ENCODE data around the gene CMYA5. TPM values are rescaled to one million over a fixed set of nuclear protein-coding genes. Genes with fewer than 3 reads are reported as not detected.

Gene CMYA5
- total and polyA plus RNA-seq, 2 donors: 2.7 to 7.2 TPM

DNA sequence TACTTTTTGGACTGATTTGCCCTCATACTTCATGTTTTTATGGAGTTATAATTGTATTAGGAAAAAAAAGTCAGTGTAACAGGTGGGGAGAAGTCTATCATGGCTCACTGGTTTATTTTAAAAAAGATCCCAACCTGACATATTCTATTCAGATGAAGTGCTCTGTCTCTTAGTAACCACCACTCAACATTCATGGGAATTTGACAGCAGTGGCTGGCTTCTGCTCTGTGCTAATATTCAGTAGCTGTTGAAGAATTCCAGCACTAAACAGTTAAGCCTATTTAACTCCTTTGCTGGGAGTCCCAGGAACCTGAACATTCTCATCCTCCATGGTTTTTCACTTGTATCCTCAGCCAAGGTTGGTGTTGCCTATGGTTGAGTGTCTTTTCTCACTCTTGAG is 23.1 kb downstream of the CMYA5 start:
- no peak overlapping the region for H3K4me3 ChIP-seq (ENCODE audit: low read length in 2 of 2)
- H3K4me1 ChIP-seq (ENCODE audit: control insufficient read depth in 2 of 2, insufficient read depth in 2 of 2, low read length in 2 of 2): no peaks in the 10 kb centered on the region
- DNase-seq (ENCODE audit: low read depth in 6 of 9, low spot score in 9 of 9): no peak
- no peak overlapping the region for H3K27ac ChIP-seq (ENCODE audit: low read depth in 1 of 2, low read length in 1 of 2)
- H3K9me3 ChIP-seq (ENCODE audit: control insufficient read depth in 2 of 2, insufficient read depth in 1 of 2, low read length in 1 of 2): no peaks in the 10 kb centered on the region
- no peaks in the 10 kb centered on the region for H3K36me3 ChIP-seq (ENCODE audit: control insufficient read depth in 2 of 2, insufficient read depth in 2 of 2, low read length in 1 of 2)
- no peaks in the 10 kb centered on the region for H3K27me3 ChIP-seq (ENCODE audit: control insufficient read depth in 2 of 2, insufficient read depth in 1 of 2, low read length in 1 of 2)

GRCh38 chr5:79713727-79714126 is 24.1 kb downstream of the CMYA5 start:
- WGBS: 99% methylated on average over 7 of the region's 7 CpGs
- Histone ChIP-seq H3K27me3 (ENCODE audit: control insufficient read depth in 2 of 2, insufficient read depth in 1 of 2, low read length in 1 of 2) (no peaks in the 10 kb centered on the region), H3K4me3 (ENCODE audit: low read length in 2 of 2) (no peak overlapping the region), H3K4me1 (ENCODE audit: control insufficient read depth in 2 of 2, insufficient read depth in 2 of 2, low read length in 2 of 2) (no peaks in the 10 kb centered on the region), H3K36me3 (ENCODE audit: control insufficient read depth in 2 of 2, insufficient read depth in 2 of 2, low read length in 1 of 2) (no peaks in the 10 kb centered on the region), H3K9me3 (ENCODE audit: control insufficient read depth in 2 of 2, insufficient read depth in 1 of 2, low read length in 1 of 2) (no peaks in the 10 kb centered on the region), H3K27ac (ENCODE audit: low read depth in 1 of 2, low read length in 1 of 2) (no peak overlapping the region)
- no peak for DNase-seq (ENCODE audit: low read depth in 6 of 9, low spot score in 9 of 9)

DNA sequence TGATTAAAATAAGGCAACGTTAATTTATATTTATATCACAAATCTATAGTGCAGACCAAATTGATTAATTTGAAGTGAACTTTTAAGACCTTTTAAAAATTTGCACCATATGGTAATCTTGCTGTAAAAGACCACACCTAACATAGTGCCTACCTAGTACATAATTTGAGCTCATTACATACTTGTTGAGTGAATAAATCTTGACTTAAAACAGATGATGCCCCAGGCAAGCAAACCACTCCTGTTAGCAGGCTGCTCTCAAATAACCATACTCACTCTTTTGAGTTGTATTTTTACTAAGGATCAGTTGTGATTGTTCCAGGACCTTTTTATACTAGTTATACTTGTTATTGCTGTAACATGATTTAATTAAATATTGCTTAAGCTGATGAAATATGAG is 27.2 kb downstream of the CMYA5 start:
- no peak overlapping the region for H3K27ac ChIP-seq (ENCODE audit: low read depth in 1 of 2, low read length in 1 of 2)
- DNase-seq (ENCODE audit: low read depth in 6 of 9, low spot score in 9 of 9): no peak
- WGBS: 52% methylated on average over 1 of the region's 1 CpG

DNA sequence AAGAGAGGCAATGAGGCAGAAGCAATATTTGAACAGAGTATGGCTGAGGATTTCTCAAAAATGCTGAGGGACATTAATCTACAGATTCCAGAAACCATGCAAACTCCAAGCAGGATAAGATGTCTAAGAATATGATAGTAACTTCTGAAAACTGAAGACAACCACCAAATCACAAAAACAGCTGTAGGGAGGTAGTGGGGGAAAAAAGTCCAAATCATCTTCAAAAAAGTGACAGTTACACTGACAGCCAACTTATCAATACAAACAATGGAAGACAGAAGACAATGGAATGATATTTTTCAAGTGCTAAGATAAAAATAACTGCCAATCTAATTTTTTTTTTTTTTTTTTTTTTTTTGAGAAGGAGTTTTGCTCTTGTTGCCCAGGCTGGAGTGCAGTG is 30.5 kb downstream of the CMYA5 start:
- DNase-seq (ENCODE audit: low read depth in 6 of 9, low spot score in 9 of 9): no peak
- Histone ChIP-seq H3K36me3 (ENCODE audit: control insufficient read depth in 2 of 2, insufficient read depth in 2 of 2, low read length in 1 of 2) (no peaks in the 10 kb centered on the region), H3K27ac (ENCODE audit: low read depth in 1 of 2, low read length in 1 of 2) (no peak overlapping the region), H3K9me3 (ENCODE audit: control insufficient read depth in 2 of 2, insufficient read depth in 1 of 2, low read length in 1 of 2) (peaks cover 0 to 5% of the 10 kb centered on the region in 2 donors), H3K4me3 (ENCODE audit: low read length in 2 of 2) (no peak overlapping the region), H3K27me3 (ENCODE audit: control insufficient read depth in 2 of 2, insufficient read depth in 1 of 2, low read length in 1 of 2) (no peaks in the 10 kb centered on the region), H3K4me1 (ENCODE audit: control insufficient read depth in 2 of 2, insufficient read depth in 2 of 2, low read length in 2 of 2) (no peaks in the 10 kb centered on the region)

More for the DNA sequence above, 27.2 kb downstream of the CMYA5 start:
- H3K4me3 ChIP-seq (ENCODE audit: low read length in 2 of 2): no peak overlapping the region
- no peaks in the 10 kb centered on the region for H3K4me1 ChIP-seq (ENCODE audit: control insufficient read depth in 2 of 2, insufficient read depth in 2 of 2, low read length in 2 of 2)
- no peaks in the 10 kb centered on the region for H3K36me3 ChIP-seq (ENCODE audit: control insufficient read depth in 2 of 2, insufficient read depth in 2 of 2, low read length in 1 of 2)
- peaks cover 0 to 5% of the 10 kb centered on the region in 2 donors for H3K9me3 ChIP-seq (ENCODE audit: control insufficient read depth in 2 of 2, insufficient read depth in 1 of 2, low read length in 1 of 2)
- no peaks in the 10 kb centered on the region for H3K27me3 ChIP-seq (ENCODE audit: control insufficient read depth in 2 of 2, insufficient read depth in 1 of 2, low read length in 1 of 2)

DNA sequence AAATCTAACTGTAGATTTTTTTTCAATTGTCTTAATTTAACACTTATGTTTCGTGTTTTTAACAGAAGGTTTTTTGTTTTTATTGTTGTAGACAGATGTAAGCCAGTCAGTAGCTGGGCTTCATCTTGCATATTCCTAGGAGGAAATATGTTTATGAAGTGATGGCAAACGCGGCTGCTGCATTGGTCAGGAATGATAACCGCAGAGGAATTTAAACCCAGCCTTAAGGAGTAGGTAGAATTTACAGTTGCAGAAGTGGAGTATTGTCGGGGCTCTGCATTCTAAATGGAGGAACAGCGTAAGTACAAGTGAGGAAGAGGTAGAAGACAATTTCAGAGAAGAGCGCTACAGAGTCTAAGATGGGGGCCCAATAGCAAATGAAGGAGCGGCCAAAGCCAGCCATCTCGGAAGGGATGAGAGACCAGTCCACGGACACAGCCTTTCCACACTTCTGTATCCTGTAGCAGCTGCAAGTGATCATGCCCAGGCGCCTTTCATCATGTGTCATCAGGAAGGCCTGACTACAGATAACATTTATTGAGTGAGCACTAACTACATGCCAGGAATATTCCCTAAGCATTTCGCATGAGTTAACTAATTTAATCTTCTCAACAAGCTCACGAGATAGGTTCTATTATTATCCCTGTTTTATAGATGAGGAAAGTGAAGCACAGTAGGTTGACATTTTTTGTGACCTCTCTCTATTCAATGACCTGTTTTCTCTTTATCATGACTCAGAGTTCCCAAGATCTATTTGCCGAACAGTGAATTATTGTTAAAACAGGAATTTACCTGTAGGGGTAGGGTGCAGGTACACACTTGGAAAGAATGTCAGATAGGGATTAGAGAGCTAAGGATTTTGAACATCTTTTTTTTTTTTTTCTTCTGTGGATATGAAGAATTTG is 38.1 kb downstream of the CMYA5 start:
- Histone ChIP-seq H3K36me3 (ENCODE audit: control insufficient read depth in 2 of 2, insufficient read depth in 2 of 2, low read length in 1 of 2) (no peaks in the 10 kb centered on the region), H3K4me3 (ENCODE audit: low read length in 2 of 2) (no peak overlapping the region), H3K4me1 (ENCODE audit: control insufficient read depth in 2 of 2, insufficient read depth in 2 of 2, low read length in 2 of 2) (peaks cover 33 to 38% of the 10 kb centered on the region in 2 donors), H3K27me3 (ENCODE audit: control insufficient read depth in 2 of 2, insufficient read depth in 1 of 2, low read length in 1 of 2) (peaks cover 0 to 4% of the 10 kb centered on the region in 2 donors), H3K27ac (ENCODE audit: low read depth in 1 of 2, low read length in 1 of 2) (no peak overlapping the region), H3K9me3 (ENCODE audit: control insufficient read depth in 2 of 2, insufficient read depth in 1 of 2, low read length in 1 of 2) (no peaks in the 10 kb centered on the region)
- DNase-seq (ENCODE audit: low read depth in 6 of 9, low spot score in 9 of 9): no peak
- WGBS: 97% methylated on average over 14 of the region's 14 CpGs

GRCh38 chr5:79728396-79728795 is 38.8 kb downstream of the CMYA5 start:
- Histone ChIP-seq H3K4me3 (ENCODE audit: low read length in 2 of 2) (no peak overlapping the region), H3K4me1 (ENCODE audit: control insufficient read depth in 2 of 2, insufficient read depth in 2 of 2, low read length in 2 of 2) (peaks cover 33 to 44% of the 10 kb centered on the region in 2 donors), H3K36me3 (ENCODE audit: control insufficient read depth in 2 of 2, insufficient read depth in 2 of 2, low read length in 1 of 2) (no peaks in the 10 kb centered on the region), H3K27ac (ENCODE audit: low read depth in 1 of 2, low read length in 1 of 2) (no peak overlapping the region), H3K9me3 (ENCODE audit: control insufficient read depth in 2 of 2, insufficient read depth in 1 of 2, low read length in 1 of 2) (no peaks in the 10 kb centered on the region), H3K27me3 (ENCODE audit: control insufficient read depth in 2 of 2, insufficient read depth in 1 of 2, low read length in 1 of 2) (peaks cover under 1 to 8% of the 10 kb centered on the region in 2 donors)
- WGBS: 90% methylated on average over 4 of the region's 4 CpGs
- DNase-seq (ENCODE audit: low read depth in 6 of 9, low spot score in 9 of 9): no peak

- 43% methylated on average over 2 of the region's 2 CpGs for WGBS
- H3K36me3 ChIP-seq (ENCODE audit: control insufficient read depth in 2 of 2, insufficient read depth in 2 of 2, low read length in 1 of 2): no peaks in the 10 kb centered on the region
- no peak overlapping the region for H3K4me3 ChIP-seq (ENCODE audit: low read length in 2 of 2)
- peaks cover 35 to 47% of the 10 kb centered on the region in 2 donors for H3K4me1 ChIP-seq (ENCODE audit: control insufficient read depth in 2 of 2, insufficient read depth in 2 of 2, low read length in 2 of 2)
- H3K27ac ChIP-seq (ENCODE audit: low read depth in 1 of 2, low read length in 1 of 2): peak overlapping the region in 1 of 2 donors; percentile 22
- no peaks in the 10 kb centered on the region for H3K9me3 ChIP-seq (ENCODE audit: control insufficient read depth in 2 of 2, insufficient read depth in 1 of 2, low read length in 1 of 2)
- H3K27me3 ChIP-seq (ENCODE audit: control insufficient read depth in 2 of 2, insufficient read depth in 1 of 2, low read length in 1 of 2): peaks cover 11 to 19% of the 10 kb centered on the region in 2 donors
- DNase-seq (ENCODE audit: low read depth in 6 of 9, low spot score in 9 of 9): peak in 6 of 9 donors; percentile 53 to 92 (median 78)
Measured at GRCh38 chr5:79729679-79730078, 40.0 kb downstream of the CMYA5 start.

DNA sequence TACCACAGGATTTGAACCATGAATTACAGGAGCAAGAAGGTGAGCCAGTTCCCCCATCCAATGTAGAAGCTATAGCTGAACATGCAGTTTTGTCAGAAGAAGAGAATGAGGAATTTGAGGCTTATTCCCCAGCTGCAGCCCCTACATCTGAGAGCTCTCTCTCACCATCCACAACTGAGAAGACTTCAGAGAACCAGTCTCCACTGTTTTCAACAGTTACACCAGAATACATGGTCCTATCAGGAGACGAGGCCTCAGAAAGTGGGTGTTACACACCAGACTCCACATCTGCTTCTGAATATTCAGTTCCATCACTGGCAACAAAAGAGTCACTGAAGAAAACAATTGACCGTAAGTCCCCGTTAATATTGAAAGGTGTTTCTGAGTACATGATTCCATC is 40.9 kb downstream of the CMYA5 start:
- Histone ChIP-seq H3K4me3 (ENCODE audit: low read length in 2 of 2) (no peak overlapping the region), H3K4me1 (ENCODE audit: control insufficient read depth in 2 of 2, insufficient read depth in 2 of 2, low read length in 2 of 2) (peaks cover 35 to 50% of the 10 kb centered on the region in 2 donors), H3K36me3 (ENCODE audit: control insufficient read depth in 2 of 2, insufficient read depth in 2 of 2, low read length in 1 of 2) (no peaks in the 10 kb centered on the region), H3K9me3 (ENCODE audit: control insufficient read depth in 2 of 2, insufficient read depth in 1 of 2, low read length in 1 of 2) (no peaks in the 10 kb centered on the region), H3K27ac (ENCODE audit: low read depth in 1 of 2, low read length in 1 of 2) (peak overlapping the region in 1 of 2 donors; percentile 8), H3K27me3 (ENCODE audit: control insufficient read depth in 2 of 2, insufficient read depth in 1 of 2, low read length in 1 of 2) (peaks cover 17 to 25% of the 10 kb centered on the region in 2 donors)
- 69% methylated on average over 3 of the region's 3 CpGs for WGBS
- peak in 2 of 9 donors; percentile 31 to 69 for DNase-seq (ENCODE audit: low read depth in 6 of 9, low spot score in 9 of 9)

DNA sequence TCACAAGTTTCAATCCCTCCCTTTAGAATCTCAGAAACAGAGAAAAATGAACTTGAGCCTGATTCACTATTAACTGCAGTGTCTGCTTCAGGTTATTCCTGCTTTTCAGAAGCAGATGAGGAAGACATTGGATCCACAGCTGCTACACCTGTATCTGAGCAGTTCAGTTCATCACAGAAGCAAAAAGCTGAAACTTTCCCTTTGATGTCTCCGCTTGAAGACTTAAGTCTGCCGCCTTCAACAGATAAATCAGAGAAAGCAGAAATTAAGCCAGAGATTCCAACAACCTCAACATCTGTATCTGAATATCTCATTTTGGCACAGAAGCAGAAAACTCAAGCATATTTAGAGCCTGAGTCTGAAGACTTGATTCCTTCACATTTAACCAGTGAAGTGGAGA is 42.1 kb downstream of the CMYA5 start:
- Histone ChIP-seq H3K36me3 (ENCODE audit: control insufficient read depth in 2 of 2, insufficient read depth in 2 of 2, low read length in 1 of 2) (no peaks in the 10 kb centered on the region), H3K9me3 (ENCODE audit: control insufficient read depth in 2 of 2, insufficient read depth in 1 of 2, low read length in 1 of 2) (no peaks in the 10 kb centered on the region), H3K4me3 (ENCODE audit: low read length in 2 of 2) (no peak overlapping the region), H3K4me1 (ENCODE audit: control insufficient read depth in 2 of 2, insufficient read depth in 2 of 2, low read length in 2 of 2) (peaks cover 37 to 57% of the 10 kb centered on the region in 2 donors), H3K27ac (ENCODE audit: low read depth in 1 of 2, low read length in 1 of 2) (no peak overlapping the region), H3K27me3 (ENCODE audit: control insufficient read depth in 2 of 2, insufficient read depth in 1 of 2, low read length in 1 of 2) (peaks cover 17 to 25% of the 10 kb centered on the region in 2 donors)
- WGBS: 10% methylated on average over 2 of the region's 2 CpGs
- DNase-seq (ENCODE audit: low read depth in 6 of 9, low spot score in 9 of 9): peak in 3 of 9 donors; percentile 39 to 79 (median 55)
